EL (cell line): ENCODE measurements around the gene ATP6V0B.

Experiments
- DNase-seq: peaks from one replicate; pipeline ENCODE4 v3.0.0-alpha.2; 2016

Gene ATP6V0B

GRCh38 chr1:43946236-43947060 lies 28.3 kb upstream of the ATP6V0B start, which contains the start of gene IPO13:
Gene IPO13, plus strand, starts transcription at chr1:43946950. Its CDS starts 651 bp downstream, at chr1:43947601.
- DNase-seq, result peak; percentile 97

DNA sequence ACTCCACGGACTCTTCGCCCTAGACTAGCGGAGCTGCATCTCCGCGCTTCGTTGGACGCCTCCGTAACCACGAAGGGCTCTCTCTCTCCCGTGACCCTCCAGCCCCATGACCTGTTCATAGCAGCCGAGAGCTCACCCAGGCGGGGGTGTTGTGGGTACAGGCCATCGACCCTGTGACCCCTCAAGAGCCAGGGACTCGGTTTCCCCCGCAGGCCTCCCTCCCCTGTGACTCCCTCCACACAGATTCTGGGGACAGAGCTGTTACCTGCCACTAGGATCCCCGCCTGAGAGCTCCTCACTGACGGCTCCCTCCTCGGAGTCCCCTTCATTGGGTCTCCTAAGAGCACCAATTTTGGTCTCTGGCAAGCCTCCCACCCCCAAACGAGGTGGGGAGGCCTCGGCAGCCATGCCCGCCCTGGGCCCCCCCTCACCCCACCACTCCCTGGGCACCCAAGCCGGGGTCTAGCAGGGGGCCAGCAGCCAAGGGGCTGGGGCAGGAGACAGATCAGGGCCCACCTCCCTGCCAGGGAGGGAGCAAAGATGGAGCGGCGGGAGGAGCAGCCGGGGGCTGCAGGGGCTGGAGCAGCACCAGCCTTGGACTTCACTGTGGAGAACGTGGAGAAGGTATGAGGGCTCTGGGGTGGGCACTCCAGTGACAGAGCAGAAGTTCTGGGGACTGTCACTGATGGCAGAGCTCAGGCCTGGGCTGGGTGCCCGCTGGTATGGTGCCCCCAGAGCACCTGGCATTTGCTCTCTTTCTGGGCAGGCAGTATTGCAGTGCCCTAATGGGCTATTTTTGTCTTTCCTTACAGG lies 27.5 kb upstream of the ATP6V0B start:
- DNase-seq, result no peak

GRCh38 chr1:43947874-43948437 lies 26.8 kb upstream of the ATP6V0B start:
- no peak for DNase-seq

GRCh38 chr1:43949678-43950077 lies 25.1 kb upstream of the ATP6V0B start:
- no peak for DNase-seq

DNA sequence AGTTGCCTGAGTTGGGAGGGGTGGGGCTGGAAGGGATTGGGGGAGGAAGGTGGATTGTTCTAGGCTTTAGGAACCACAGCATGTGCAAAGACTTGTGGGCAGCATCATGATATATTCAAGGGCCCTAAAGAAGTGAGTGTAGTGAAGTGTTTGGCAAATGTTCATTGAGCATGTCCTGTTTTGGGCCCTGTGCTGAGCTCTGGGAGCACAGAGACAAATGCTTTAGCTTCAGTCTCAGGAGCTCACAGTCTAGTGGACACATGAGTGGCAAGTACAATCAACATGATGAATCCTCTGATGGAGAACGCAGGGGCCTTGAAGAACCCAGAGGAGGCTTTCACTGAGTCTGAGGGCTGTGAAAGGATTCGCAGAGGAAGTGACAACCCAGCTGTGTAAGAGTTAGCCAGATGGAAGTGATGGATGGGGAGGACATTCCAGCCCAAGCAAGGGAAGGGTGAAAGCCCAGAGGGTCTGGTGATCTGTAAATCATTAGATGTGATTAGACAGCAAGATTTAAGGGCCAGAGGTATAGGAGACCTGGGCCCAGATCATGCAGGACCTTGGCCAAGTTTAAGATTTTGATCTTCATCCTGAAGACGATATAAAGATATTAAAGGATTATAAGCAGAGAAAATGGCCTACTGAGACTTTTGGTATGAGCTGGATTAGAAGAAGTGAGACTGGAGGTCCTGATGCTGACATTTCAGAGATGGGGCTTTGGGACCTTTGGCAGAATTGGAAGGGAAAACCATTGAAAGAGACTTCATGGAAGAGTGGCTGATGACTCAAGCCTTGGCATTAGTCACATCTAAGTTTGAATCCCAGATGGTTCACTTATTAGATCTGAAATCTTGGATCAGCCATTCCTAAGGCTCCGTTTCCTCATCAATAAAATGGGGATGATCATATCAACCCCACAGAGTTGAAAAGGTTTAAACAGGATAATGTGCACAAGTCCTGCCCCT lies 23.5 kb upstream of the ATP6V0B start:
- DNase-seq, result no peak

GRCh38 chr1:43952731-43953346 lies 21.9 kb upstream of the ATP6V0B start:
- DNase-seq, result no peak

GRCh38 chr1:43953361-43953760 lies 21.4 kb upstream of the ATP6V0B start:
- no peak for DNase-seq

DNA sequence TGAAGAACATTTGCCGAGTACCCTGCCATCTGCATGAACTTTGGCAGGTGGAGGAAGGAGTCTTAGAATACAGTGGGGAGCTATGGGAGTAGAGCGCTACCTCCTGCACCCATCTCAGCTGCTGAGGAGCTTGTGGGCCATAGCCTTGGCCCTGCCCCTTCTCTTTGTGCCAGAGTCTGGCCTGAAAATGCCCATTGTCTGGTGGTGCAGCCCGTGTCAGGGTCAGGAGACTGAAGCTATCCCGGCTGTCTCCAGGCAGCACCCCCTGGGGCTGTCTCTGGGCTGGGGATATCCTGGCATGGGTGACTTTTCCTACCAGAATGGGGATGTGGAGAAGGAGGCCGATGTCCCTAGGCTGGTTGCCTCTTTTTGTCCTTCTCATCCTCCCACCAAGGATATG lies 20.7 kb upstream of the ATP6V0B start:
- no peak for DNase-seq

GRCh38 chr1:43956234-43956633 lies 18.5 kb upstream of the ATP6V0B start:
- DNase-seq, result no peak

- no peak for DNase-seq
Observed at GRCh38 chr1:43957407-43958040, 17.2 kb upstream of the ATP6V0B start.

DNA sequence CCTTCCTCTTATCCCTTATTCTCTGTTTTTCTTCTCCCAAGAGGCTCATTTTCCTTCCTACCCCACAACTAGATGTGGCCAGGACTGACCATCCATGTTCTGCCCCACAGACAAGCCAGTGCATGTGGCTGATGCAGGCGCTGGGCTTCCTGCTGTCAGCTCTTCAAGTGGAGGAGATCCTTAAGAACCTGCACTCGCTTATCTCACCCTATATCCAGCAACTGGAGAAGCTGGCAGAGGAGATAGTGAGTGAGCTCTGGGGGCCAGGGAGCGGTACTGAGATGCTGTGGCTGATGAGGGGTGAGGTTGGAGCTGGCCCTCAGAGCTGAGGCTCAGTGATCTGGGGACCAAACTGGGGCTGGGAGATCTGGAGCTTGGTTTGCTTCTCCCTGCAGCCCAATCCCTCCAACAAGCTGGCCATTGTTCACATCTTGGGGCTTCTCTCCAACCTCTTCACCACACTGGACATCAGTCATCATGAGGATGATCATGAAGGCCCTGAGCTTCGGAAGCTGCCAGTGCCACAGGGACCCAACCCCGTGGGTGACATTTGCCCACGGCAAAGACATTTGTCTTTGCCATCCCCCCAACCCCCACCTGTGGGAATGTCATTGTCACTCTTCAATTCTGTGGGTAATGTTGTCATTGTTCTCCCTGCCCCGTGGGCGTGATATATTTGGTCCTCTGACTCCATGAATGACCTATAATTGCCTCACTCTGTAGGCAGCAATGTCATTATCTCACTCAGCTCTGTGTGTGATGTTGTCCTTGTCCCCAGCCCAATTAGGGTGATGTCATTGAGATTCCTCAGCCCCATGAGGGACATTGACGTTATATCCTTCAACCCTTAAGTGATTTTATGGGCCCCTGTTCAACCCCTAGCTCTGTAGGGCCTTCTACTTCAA lies 16.2 kb upstream of the ATP6V0B start:
- no peak for DNase-seq

- DNase-seq, result no peak
Observed at GRCh38 chr1:43960798-43961197, 14.0 kb upstream of the ATP6V0B start.

GRCh38 chr1:43961692-43962091 lies 13.1 kb upstream of the ATP6V0B start:
- no peak for DNase-seq

GRCh38 chr1:43962324-43962723 lies 12.4 kb upstream of the ATP6V0B start:
- no peak for DNase-seq

- DNase-seq, result no peak
Observed at GRCh38 chr1:43963006-43963405, 11.8 kb upstream of the ATP6V0B start.

DNA sequence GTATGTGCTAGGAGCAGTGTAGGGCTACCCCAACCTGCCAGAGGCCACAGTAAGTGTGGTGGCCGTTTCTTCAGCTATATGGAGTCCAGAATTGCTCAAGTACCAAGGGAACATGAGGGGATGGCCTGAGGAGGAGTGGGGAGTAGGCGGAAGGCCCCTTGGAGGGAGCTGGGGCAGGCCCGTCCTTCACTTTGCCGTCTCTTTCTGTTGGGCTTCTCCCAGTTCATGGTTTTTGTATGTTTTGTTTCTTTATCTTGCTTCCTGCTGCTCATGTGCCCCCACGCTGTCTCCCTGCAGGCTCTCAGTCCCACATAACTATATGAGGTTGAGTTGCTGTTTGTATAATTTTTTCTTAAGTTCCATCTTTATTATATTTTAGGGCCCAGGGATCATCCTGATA lies 10.9 kb upstream of the ATP6V0B start:
- no peak for DNase-seq

DNA sequence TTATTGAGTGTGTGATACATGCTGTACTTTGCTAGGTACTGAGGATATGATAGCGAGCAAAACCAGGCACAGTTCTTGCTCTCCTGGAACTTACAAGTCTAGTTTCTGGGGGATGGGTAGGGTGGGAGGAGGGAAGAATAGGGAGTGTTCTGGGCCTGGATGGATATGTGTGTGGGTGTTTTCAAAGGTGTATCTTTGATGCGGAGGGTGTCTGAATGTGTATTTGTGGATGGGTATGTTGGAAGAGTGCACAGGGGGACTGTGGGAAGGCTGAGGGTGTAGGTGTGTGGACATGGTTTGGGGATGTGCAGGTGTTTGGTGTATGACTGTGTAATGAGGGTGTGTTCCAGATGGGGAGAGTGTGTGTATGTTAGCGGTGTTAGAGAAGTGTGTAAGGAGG lies 9.4 kb upstream of the ATP6V0B start:
- DNase-seq, result no peak

- DNase-seq, result no peak
Observed at GRCh38 chr1:43968348-43968948, 6.3 kb upstream of the ATP6V0B start.

GRCh38 chr1:43969416-43969745 lies 5.4 kb upstream of the ATP6V0B start:
- DNase-seq, result no peak
